Fibroblast of peridontal ligament (primary cell): Measurements from ENCODE around the gene CUX1.
"Not testable (repeated sequence)": the region's sequence is repeated elsewhere in the genome, so short reads cannot be mapped to it uniquely, and the experiment has no call there.

Experiments
- DNase-seq: peaks from one replicate; pipeline ENCODE4 v3.0.0-alpha.2; 2010; ENCODE audit errors: extremely low read depth

The CUX1 gene

DNA sequence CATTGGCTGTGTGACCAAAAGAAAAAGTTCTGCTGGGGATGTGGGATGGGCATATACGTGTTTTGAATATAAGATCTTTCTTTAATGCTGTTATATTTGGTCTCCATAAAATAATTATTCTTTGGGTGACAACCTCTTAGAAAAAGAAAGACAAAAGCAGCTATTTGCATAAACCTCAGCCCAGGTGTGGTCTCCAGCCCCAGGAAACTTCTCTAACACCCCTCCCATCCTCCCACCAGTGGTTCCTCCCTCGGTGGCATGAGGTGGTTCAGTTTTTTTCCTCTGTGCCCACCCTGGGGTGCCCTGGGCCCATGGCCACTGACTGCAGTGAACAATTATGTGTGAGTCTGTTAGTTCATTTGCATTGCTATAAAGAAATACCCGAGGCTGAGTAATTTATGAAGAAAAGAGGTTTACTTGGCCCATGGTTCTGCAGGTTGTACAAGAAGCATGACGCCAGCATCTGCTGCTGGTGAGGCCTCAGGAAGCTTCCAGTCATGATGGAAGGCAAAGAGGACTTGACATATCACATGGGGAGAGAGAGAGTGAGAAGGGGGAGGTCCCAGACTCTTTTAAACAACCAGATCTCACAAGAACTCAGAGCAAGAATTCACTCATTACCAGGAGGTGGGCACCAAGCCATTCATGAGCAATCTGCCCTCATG is 165.9 kb downstream of the CUX1 start:
- DNase-seq: no peak

GRCh38 chr7:101984133-101984879 is 166.9 kb downstream of the CUX1 start:
- DNase-seq: no peak

- DNase-seq: no peak
Measured at GRCh38 chr7:101985057-101985902, 167.9 kb downstream of the CUX1 start.

DNA sequence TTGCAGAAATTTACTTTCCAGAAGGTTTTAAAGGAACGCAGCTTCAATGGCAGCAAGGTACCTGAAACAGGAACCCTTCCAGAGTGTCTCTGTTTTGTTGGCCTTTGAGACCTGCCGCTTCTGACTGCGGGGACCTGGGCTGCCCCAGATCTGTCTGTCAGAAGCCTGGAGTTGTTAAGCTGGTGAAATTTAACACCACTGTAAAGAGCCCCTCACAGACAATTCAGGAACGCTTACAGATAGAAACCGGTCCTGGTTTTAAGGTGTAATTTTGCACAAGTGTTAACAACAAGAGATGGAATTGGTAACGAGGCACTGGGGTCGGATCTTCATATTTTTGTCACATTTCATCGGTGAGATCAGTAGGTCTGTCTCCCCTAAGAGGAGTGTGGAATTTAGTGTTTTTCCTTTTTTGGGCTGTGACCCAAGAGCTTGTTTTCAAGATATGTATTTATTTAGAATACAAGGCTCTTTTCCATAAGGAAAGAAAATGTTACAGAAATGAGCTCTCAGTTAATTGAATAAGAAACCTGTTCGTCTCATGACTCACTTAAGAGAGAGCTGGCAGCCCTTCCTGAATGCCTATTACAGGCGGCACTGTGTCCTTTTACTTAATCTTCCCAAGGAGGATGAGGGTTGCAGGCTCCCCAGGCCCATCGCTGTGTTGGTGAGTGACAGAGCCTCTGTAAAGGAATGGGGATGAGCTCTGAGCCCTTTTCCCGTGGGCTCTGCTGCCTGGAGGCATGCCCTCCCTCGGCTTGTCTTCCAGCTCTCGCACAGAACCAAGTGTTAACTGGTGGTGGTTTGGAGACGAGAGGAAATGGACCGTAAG is 168.7 kb downstream of the CUX1 start:
- DNase-seq: peak; percentile 17

DNA sequence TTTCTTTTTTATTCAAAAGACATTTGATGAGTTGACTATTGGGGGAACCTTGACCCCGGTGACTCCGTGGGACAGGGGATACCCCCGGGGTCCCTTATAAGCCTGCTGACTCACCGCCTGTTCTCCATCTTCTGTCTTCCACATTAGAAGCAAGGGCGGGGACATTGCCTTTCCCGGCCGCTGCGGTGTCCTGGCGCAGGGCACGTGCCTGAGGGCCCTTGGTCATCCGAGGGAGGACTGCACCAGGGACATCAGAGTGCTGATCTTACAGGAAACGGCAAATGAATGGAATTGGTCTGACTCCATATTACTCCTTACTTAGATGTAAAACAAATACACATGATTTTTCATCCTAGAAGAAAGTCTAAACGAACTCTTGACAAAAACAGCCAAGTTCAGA is 170.1 kb downstream of the CUX1 start:
- DNase-seq: no peak

DNA sequence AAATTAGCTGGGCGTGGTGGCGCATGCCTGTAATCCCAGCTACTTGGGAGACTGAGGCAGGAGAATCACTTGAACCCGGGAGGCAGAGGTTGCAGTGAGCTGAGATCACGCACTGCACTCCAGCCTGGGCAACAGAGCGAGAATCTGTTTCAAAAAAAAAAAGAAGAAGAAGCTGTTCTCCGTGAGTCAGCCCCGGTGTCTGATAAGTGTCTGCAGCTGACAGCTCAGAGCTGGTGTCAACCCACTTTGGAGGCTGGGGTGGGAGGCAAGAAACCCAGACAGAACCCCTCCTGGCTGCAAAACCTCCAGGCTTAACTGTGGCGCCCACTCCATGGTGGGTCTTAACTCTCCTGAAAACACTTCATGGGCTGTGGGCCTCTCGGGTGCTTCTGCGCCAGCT is 170.6 kb downstream of the CUX1 start:
- not testable (repeated sequence) for DNase-seq

DNA sequence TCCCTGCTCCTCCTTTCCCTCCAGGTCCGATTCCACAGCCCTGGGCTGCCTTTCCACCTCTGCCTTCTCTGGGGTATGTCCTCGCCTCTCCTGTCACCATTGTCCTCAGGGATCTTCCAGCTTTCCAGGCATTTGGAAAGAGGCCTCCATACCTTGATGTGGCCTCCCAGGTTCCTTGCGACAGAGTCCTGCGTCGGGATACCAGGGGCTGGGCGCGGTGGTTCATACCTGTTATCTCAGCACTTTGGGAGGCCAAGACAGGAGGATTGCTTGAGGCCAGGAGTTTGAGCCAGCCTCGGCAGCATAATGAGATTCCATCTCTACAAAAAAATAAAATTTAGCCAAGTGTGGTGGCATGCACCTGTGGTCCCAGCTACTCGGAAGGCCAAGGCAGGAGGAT is 171.1 kb downstream of the CUX1 start:
- no peak for DNase-seq

DNA sequence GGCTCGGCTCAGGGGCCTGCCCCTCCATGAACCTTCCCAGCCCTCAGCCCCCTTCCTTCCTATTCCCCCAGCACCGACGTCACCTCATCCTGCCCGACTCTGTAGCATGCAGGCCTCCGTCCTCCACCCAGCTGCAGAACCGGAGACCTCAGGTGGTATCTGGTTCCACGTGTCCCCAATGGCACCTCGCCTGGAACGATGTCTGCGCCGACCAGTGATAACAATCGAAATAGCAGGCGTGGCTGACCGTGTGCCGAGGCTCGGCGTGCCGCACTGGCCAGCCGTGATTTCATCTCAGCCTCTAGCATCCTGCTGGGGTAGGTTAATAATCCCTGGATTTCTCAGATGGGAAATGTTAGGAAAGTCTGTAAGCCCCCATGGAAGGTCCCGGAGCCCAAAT is 171.7 kb downstream of the CUX1 start:
- DNase-seq: no peak

DNA sequence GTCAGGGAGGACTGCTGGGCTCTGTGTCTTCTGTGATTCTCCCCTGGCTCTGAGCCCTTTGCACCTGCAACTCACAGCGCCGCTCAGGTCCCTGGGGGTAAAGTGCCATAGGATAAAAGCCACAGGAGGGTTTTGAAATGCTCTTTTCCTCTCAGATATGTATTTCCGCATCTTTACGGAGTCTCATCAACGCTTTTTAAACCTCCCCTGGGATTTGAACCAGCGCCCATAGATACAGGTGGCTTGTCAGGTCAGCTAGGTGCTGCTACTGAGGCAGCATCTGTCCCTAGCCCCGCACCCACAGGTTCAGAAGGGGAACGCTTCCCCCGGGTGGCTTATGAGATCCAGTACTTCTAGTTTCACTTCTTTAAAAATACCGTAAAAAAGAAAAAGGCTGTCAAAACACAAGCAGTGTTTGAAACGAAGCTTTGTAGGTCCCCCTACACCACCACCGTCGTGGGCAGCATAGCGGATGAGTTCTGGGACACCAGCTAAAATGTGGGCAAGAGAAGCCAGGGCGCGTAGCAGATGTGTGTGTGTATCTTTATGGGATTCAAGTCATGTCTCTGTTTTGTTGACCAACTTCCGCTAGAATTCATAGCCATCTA is 173.5 kb downstream of the CUX1 start:
- no peak for DNase-seq

DNA sequence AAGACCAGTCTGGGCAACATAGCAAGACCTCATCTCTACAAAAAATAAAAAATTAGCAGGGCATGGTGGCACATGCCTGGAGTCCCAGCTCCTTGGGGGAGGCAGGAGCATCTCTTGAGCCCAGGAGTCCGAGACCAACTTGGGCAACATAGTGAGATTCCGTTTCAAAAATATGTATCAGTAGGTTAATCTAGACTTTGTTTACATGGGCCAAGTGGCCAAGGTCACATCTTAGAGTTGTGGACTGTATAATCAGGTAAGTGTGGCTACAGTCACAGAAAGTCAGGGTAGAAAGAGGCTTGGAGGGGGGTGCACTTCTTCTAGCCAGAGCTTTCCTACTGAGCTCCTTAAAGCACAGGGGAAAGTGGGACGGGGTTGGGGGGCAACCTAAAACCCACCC is 174.4 kb downstream of the CUX1 start:
- no peak for DNase-seq

DNA sequence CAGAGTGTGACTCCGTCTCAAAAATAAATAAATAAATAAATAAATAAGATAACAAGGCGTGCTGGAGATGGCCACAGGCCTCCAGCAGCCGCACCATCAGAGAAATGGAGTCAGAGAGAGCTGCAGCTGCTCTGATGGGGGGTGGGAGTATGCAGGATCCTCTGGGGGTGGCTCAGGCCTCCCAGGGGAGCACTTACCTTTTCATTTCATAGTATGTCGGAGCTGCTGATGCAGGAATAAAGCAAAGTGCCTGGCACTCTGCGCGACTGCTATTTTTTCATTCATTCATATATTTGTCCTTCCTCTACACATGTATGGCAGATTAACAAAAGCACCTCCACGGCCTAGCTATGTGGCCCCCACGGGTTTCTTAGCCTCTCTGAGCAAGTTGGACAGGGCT is 175.9 kb downstream of the CUX1 start:
- no peak for DNase-seq

- no peak for DNase-seq
Measured at GRCh38 chr7:101995121-101995520, 177.7 kb downstream of the CUX1 start.

DNA sequence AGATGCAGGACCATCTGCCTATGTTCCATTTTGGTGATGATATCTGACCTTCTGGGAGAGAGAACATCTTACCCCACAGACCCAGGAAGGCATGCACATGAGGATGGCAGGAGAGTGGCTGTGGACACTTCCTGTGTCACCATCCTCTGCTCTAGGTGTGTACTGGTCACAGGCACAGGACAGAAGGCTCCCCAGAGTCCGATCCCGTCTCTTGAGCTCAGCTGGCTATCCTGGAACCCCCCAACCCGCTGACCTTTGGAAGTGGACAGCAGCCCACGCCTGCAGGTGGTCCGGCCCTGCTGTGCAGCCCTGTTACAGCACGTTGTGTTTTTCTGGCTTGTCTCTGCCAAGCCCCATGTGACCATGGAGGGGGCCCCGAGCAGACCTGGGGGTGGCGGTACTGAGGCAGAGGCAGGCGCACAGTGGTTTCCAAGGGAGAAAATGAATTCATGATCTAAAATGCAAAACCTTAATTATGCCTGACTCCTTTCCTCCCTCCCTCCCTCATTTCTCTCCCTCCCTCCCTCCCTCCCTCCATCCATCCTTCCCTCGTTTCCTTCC is 178.8 kb downstream of the CUX1 start:
- no peak for DNase-seq

GRCh38 chr7:101996876-101997275 is 179.4 kb downstream of the CUX1 start:
- DNase-seq: no peak

- no peak for DNase-seq
Measured at GRCh38 chr7:101998029-101998905, 180.8 kb downstream of the CUX1 start.

- DNase-seq: no peak
Measured at GRCh38 chr7:101998906-101999240, 181.4 kb downstream of the CUX1 start.

DNA sequence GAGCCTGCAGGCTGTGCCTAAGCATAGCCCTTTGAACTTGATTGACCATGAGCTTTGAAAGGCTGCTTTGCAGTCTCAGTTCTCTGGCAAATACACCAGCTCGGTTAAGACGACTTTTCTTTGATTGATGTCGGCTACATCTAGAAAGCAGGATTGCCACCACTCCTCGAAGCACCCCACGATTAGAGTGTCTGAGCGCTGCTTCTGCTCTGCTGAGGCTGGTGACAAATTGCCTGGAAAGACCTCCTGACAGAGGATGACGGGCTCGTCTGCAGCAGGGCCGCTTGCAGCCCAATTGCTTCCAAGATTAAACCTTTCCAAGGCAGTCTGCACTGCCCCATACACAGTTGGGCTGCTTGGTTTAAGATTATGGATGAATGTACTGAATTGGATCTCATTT is 182.0 kb downstream of the CUX1 start:
- DNase-seq: no peak

- DNase-seq: peak; percentile 6
Measured at GRCh38 chr7:102000123-102000522, 182.7 kb downstream of the CUX1 start.

DNA sequence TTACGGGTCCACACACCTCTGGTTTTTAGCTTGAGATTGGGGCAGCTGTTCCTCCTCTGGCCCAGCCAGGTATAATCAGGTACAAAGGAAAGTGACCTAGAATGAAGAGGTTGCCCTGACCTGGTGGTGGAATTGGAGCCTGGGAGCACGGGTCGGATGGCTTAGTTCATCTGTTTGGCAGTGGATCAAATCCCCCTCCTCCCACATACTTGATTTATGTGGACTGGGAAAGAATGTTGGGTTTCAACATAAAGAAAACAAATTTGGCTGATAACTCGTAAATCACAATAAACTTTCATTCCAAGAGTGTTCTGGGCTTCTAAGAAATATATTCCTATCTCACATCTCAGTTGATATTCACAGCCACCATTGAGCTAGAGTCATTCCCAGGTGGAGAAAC is 186.8 kb downstream of the CUX1 start:
- DNase-seq: peak; percentile 10

- no peak for DNase-seq
Measured at GRCh38 chr7:102004848-102005247, 187.4 kb downstream of the CUX1 start.
